HL-60 (cell line): Measurements from ENCODE around the gene TMEM98.
"Not testable (repeated sequence)": the region's sequence is repeated elsewhere in the genome, so short reads cannot be mapped to it uniquely, and the experiment has no call there.

Experiments
- CTCF ChIP-seq: IDR thresholded peaks from one replicate; pipeline ENCODE4 v1.5.1; 2011; ENCODE audit warnings: low read length, control low read depth, inconsistent platforms; ENCODE audit not compliant: insufficient read depth
- POLR2AphosphoS5 ChIP-seq: IDR thresholded peaks from 2 replicates; pipeline ENCODE4 v1.6.1; 2012; ENCODE audit warnings: low read depth
- SPI1 ChIP-seq: IDR thresholded peaks from 2 replicates; pipeline ENCODE4 v1.6.1; 2012; ENCODE audit warnings: low read depth, mild to moderate bottlenecking, borderline replicate concordance

- not testable (repeated sequence) for TF ChIP-seq CTCF, SPI1, POLR2AphosphoS5
Observed at GRCh38 chr17:32952491-32952890, 24.5 kb downstream of the TMEM98 start.
